ENCODE results near the gene TMEM175. TPM values are rescaled to one million over a fixed set of nuclear protein-coding genes. Genes with fewer than 3 reads are reported as not detected.

TMEM175 gene
- total and polyA plus RNA-seq, 2 of the 8 experiments (the other 6 are each of a cell fraction or from before 2014, with no cell fraction given), result 4.9 to 20.7 TPM

GRCh38 chr4:951594-952468 is 19.6 kb downstream of the TMEM175 start:
- no peak overlapping the region for H2BK12ac ChIP-seq (ENCODE audit: low read depth, low read length)
- no peak overlapping the region for H2BK15ac ChIP-seq (ENCODE audit: low read length)
- H3K36me3 ChIP-seq (ENCODE audit: control insufficient read depth in 2 of 4, insufficient read depth in 4 of 4, low read length in 3 of 4), result no peaks in the 10 kb centered on the region
- CTCF ChIA-PET (ENCODE audit: partially characterized antibody), result no interaction called here
- POLR2A ChIA-PET (ENCODE audit: partially characterized antibody), result no interaction called here
- WGBS, 2 experiments (ENCODE audit: extremely low coverage in 1 of 2, insufficient coverage in 1 of 2, insufficient read length in 1 of 2, insufficient replicate concordance in 2 of 2, low coverage in 1 of 2, low lambda C conversion rate in 2 of 2, missing lambda C conversion rate in 1 of 2), result 94% methylated on average over 20 of the region's 23 CpGs; no CpG with 5 or more reads in 1 of the 2 experiments
- H2AFZ ChIP-seq (ENCODE audit: low read length), result no peak overlapping the region
- no peaks in the 10 kb centered on the region; a peak in 1 of 7 replicates for H3K4me1 ChIP-seq (replicated peaks in 1 of 4; ENCODE audit: control insufficient read depth in 3 of 4, insufficient read depth in 4 of 4, low read length in 3 of 4)
- no peak overlapping the region for H3K4me2 ChIP-seq (ENCODE audit: insufficient read depth in 1 of 2, low read depth in 2 of 2, low read length in 2 of 2)
- peaks cover 0 to 3% (median 0%) of the 10 kb centered on the region in 4 experiments; a peak in 1 of 7 replicates for H3K27me3 ChIP-seq (replicated peaks in 1 of 4; ENCODE audit: control insufficient read depth in 3 of 4, extremely low read depth in 1 of 4, insufficient read depth in 3 of 4, low read length in 3 of 4)
- FAIRE-seq (no peak), DNase-seq (ENCODE audit: low read depth in 1 of 2, low spot score in 2 of 2) (no peak)
- no peak overlapping the region for H3K27ac ChIP-seq (ENCODE audit: low read depth, low read length)
- H3K14ac ChIP-seq (ENCODE audit: insufficient read length), result no peak overlapping the region
- no peak overlapping the region for H3K4ac ChIP-seq (replicated peaks; ENCODE audit: insufficient read length, low read depth, low read length)
- no peak overlapping the region for H2AK5ac ChIP-seq (ENCODE audit: low read depth, low read length)
- no peak overlapping the region for H3K56ac ChIP-seq (replicated peaks; ENCODE audit: insufficient read length, low read depth, low read length)
- H2BK20ac ChIP-seq (ENCODE audit: low read length), result no peak overlapping the region
- H4K8ac ChIP-seq (ENCODE audit: extremely low read depth, insufficient read depth, low read length), result peak overlapping the region; percentile 68; the same call in 1 of the 2 replicates
- H4K20me1 ChIP-seq (replicated peaks in 1 of 2; ENCODE audit: control insufficient read depth in 1 of 2, insufficient read depth in 2 of 2, low read length in 2 of 2), result peaks cover 0 to 2% of the 10 kb centered on the region in 2 experiments
- no peaks in the 10 kb centered on the region for H3K79me1 ChIP-seq (ENCODE audit: low read depth, low read length)
- H4K5ac ChIP-seq (ENCODE audit: insufficient read length, low read depth, low read length), result no peak overlapping the region
- no peaks in the 10 kb centered on the region for H3K9me3 ChIP-seq (ENCODE audit: insufficient read depth in 2 of 2, low read depth in 1 of 2, low read length in 1 of 2)
- no peak overlapping the region for H2BK5ac ChIP-seq (ENCODE audit: low read depth, low read length)
- no peak overlapping the region for H3K23ac ChIP-seq (ENCODE audit: insufficient read length)
- no peak overlapping the region for H4K91ac ChIP-seq (replicated peaks; ENCODE audit: insufficient read length, low read length)
- no peaks in the 10 kb centered on the region; the same call in 1 of the 2 replicates for H3K23me2 ChIP-seq (ENCODE audit: low read depth, low read length)
- no peaks in the 10 kb centered on the region for H3K79me2 ChIP-seq (ENCODE audit: control insufficient read depth in 1 of 2, insufficient read depth in 2 of 2, low read length in 2 of 2)
- no peak overlapping the region for H3K9ac ChIP-seq (replicated peaks in 1 of 4; ENCODE audit: extremely low read depth in 1 of 4, low read depth in 3 of 4, low read length in 3 of 4)
- H3K18ac ChIP-seq (ENCODE audit: extremely low read depth, low read length), result no peak overlapping the region
- H2BK120ac ChIP-seq (replicated peaks; ENCODE audit: low read depth, low read length), result no peak overlapping the region
- H3K4me3 ChIP-seq (ENCODE audit: extremely low read depth in 1 of 4, insufficient read depth in 2 of 4, low read depth in 3 of 4, low read length in 4 of 4), result no peak overlapping the region
- TF ChIP-seq ZNF274 (IDR thresholded peaks at IDR 0.05; ENCODE audit: borderline replicate concordance, extremely low read depth, low read length) (no peak), SIN3A (conservative IDR thresholded peaks at IDR 0.05 in 1 of 2, IDR thresholded peaks at IDR 0.05 in 1 of 2; ENCODE audit: low read depth in 1 of 2, low read length in 2 of 2) (no peak), KDM1A (IDR thresholded peaks at IDR 0.05; ENCODE audit: borderline replicate concordance, low read length) (no peak), GTF2F1 (IDR thresholded peaks at IDR 0.05; ENCODE audit: borderline replicate concordance, low read depth, low read length) (no peak), POLR2A (IDR thresholded peaks at IDR 0.05; ENCODE audit: control extremely low read depth in 1 of 2, low read depth in 2 of 2, low read length in 2 of 2) (no peak), CTCF (IDR thresholded peaks at IDR 0.05; ENCODE audit: control extremely low read depth in 1 of 3, insufficient read depth in 1 of 3, low read depth in 1 of 3, low read length in 3 of 3) (no peak), HDAC2 (IDR thresholded peaks at IDR 0.05; ENCODE audit: borderline replicate concordance in 1 of 2, low read depth in 2 of 2, low read length in 2 of 2) (no peak), RBBP5 (IDR thresholded peaks at IDR 0.05; ENCODE audit: borderline replicate concordance, low read depth, low read length) (no peak), RXRA (IDR thresholded peaks at IDR 0.05; ENCODE audit: insufficient read depth, low read depth, low read length) (no peak)
